HL-60/S4 treated with phorbol 12-myristate 13-acetate at 8.2 ng/mL for 4 days and 3 days (cell line): ENCODE results near the gene PRKAR1B.

Experiments used
- in situ Hi-C: fragments of 300-500 bp; cut with MboI; formaldehyde crosslinking; loops from 2 replicates; pipeline ENCODE4 v1.15.0; 2022; ENCODE audit warnings: low sequenced_read_pairs

The PRKAR1B gene

DNA sequence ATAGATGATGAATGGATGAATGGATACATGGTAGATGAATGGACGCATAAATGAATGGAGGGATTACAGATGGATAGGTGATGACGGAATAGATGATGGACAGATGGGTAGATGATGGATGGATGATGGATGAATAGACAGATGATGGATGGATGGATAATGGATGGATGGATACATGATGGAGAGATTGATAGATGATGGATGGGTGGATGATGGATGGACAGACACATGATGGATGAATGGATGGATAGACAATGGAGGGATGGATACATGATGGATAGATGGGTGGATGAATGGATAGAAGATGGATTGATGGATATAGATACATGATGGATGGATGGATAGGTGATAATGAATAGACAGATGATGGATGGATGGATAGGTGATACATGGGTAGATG, 198.6 kb downstream of the PRKAR1B start:
- in situ Hi-C loops: no loop called here

- in situ Hi-C loops: no loop called here
Observed at GRCh38 chr7:527723-528122, 199.4 kb downstream of the PRKAR1B start.

GRCh38 chr7:526460-527034, 200.5 kb downstream of the PRKAR1B start:
- in situ Hi-C loops: no loop called here

- in situ Hi-C loops: no loop called here
Observed at GRCh38 chr7:525740-526139, 201.3 kb downstream of the PRKAR1B start.

GRCh38 chr7:524800-525199, 202.3 kb downstream of the PRKAR1B start:
- in situ Hi-C loops: no loop called here

- in situ Hi-C loops: no loop called here
Observed at GRCh38 chr7:523347-524336, 203.4 kb downstream of the PRKAR1B start.

DNA sequence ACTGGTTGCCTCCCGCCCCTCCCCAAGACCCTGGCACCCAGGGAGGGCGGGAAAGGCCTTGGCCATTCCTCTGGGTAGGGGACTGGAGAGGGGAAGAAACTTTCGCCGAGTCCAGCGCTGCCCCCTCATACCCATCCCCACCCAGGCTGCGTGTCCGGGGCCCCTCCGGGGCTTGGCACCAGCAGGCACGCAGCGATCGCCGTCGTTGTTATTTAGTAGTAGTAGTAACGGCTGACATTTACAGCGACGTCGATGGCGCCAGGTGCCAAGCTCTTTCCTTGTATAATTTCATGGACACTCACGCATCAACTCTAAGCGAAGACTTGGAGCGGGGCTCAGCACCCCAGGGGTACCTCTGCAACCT, 204.1 kb downstream of the PRKAR1B start:
- in situ Hi-C loops: no loop called here

DNA sequence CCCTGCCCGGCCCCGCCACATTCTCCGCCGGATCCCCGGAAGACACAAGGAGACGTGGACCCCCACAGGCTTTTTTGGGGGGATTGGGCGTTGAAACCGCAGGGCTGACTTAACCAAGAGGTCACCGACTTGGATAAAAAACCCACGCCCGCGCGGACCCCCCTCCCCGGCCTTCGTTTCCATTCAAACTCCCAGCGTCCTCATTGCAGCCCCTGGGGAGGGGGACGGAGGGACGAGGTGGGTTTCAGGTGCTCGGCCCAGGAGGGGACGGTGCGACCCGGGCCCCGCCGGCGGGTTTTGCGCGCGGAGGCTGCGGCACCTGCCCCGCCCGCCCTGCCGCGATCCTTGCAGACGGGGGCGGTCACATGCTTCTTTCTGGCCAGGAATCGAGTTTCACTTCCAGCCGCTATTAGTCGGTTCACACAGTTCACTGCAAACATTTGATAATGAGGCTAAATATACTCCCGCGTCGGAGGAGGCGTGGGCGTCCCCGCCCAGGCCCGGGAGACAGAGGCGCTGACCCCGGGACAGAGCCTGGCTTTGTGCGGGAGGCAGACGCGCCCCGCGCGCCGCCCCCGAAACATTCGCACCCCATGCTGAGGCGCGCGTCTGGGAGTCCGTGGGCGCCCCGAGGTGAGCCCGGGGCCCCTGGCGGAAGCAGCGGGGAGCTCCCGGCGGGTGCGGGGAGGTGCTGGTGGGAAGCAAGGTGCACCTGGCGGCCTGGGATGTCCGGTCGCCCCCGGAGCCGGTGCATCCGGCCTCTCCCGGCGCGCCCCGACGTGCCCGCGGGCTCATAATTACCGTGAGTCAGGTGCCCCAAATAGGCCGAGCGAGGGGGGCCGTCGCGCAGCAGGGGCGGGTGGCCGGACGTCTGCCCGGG, 204.8 kb downstream of the PRKAR1B start:
- in situ Hi-C loops: no loop called here

DNA sequence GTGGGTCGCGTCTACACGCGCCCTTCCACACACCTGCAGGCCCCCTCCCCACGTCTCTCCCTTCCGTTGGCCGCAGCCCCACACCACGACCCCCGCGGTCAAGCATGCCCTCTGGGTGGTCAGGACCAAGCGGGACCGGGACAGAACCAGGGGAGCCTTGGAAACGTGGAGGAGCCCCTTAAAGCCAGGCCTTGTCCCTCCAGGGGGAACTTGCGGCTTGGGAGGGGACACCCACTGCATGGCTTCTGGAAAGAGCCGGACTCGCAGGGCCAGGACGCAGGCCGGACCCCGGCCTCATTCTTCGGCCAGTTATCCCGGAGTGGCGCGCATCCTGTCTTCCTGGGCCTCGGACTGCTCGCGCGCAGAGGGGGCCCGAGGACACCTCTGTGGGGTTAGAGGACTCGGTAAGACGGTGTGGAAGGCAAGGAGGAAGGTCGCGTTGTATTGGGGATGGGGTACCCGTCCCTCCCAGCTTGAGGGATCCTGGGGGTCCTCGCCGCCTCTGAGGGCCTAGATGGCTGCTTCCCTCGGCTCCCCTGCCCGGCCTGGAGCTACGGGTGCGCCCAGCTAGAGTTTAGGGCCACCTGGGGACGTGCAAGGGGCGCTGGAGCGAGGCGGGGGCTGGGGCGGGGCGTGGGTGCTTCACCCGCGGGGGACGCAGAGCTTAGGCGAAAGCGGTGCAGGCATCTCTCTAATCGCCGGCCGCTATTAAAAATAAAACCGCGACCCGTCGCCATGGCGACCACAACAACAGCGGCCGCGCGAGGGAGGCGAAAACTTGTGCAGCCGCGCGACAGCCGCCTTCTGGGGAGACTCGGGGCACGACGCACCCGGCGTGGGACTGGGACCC, 205.6 kb downstream of the PRKAR1B start:
- in situ Hi-C loops: no loop called here

DNA sequence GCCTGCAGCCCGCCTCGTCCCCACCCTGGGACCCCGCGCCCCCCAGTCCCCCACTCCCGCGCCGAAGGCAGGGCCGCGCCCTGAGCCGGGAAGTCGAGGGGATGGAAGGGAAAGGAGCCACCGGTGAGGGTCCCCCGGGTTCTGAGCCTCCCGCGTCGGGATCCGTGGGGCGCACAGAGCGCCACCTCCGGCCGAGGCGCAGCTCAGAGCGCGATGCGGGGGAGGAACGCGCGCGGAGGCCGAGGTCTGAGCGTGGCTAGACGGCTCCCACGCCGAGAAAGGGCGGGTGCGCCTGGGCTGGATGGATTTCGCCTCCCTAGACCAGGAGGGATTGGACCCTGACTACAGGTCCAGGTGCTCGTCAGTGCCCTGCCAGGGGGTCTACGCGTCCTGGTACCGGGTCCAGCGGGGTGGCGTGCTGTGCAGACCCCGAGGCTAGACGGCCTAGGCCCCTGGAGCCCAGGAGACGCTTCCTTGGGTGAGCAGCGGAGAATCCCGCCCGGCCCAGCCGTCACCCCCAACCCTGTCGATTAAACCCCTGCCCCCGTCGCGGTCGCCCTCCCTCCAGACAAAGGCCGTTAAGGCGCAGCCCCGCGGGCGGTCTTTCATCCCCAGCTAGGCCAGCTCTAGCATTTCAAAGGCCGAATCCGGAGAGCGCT, 206.4 kb downstream of the PRKAR1B start:
- in situ Hi-C loops: no loop called here

DNA sequence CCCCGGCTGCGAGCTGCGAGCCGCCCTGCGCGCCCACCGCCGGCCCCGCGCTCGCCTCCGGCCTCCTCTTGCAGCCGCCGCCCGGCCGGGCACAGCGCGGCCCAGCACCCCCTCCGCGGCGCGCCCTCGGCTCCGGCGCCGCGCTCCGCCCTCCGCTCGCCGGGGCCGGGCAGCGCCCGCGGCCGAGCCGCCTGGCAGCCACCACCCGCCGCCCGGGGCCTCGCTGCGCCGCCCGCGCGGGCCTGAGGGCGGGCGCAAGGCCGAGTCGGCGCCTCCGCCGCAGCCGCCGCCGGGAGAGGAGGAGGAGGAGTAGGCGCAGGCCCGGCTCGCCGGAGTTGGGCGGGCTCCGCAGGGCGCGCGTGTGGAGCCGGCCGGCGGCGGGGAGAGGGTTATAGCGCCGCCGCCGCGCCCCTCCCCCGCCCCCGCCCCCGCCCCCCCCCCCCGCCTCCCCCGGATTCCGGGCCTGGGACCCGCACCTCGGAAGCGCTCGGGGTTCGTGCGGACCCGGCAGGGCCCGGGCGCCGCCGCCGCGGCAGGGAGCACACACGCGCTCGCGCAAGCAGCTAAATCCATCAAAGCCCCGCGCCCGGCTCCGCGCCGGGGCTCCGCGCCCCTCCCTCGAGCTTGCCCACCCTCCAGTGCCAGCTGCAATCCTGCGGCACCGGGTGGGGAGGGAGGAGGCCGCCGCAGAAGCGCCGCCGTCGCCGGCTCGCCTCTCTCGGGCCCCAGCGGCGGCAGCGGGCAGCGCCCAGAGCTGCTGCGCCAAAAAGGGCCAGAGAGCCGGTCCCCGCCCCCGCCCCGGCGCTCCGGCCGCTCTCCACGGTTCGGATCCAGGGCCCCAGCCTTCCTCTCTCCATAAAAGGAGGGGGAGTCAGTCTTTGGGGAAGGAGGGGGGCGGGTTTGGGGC, 207.3 kb downstream of the PRKAR1B start, which contains the start of gene PDGFA:
PDGFA (minus strand) TSS at position 363 of the 907 bp plus-strand sequence. CDS start 845 bp downstream, outside the sequence.
- in situ Hi-C loops: no loop called here

- in situ Hi-C loops: no loop called here
Observed at GRCh38 chr7:518630-519483, 208.2 kb downstream of the PRKAR1B start.

DNA sequence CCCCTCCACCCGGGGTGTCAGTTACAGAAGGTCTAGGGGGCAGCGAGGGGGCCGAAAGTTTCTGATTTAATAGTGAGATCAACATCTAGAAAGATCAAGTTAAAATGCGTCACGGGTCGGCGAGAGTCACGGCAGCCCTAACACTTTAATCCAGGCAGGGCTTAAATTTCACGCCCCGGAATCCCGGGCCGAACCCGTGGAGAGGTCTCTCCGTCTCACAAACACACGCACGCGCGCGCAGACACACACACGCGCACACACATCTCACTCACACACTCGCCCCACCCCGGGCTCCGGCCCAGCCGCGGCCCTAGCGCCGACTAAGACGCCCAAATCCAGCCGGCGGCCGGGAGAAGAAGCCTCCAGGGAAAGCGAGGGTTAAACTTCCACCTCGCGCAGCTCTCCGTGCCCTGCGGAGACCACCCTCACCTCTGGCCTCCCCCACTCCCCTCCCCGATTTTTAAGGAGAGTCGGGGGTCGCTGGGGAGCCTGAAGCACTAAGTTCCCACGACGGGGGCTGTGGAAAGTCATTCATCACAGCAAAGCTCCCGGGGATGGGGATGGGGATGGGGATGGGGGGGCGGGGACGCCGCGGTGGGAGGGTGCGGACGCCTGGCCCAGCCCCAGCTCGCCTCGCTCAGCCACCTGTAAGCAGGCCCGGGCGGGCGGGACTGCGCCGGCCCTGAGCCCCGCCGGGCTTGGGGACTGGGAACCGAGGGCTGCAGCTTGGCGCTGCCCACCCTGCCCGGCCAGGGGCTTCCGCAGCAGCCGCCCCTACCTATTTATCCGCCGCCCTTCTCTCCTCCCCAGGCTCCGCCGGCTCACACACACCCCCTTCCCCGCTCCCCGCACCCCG, 209.1 kb downstream of the PRKAR1B start:
- in situ Hi-C loops: no loop called here

GRCh38 chr7:516606-517456, 210.2 kb downstream of the PRKAR1B start:
- in situ Hi-C loops: no loop called here

- in situ Hi-C loops: no loop called here
Observed at GRCh38 chr7:516216-516605, 210.9 kb downstream of the PRKAR1B start.

GRCh38 chr7:515628-516027, 211.5 kb downstream of the PRKAR1B start:
- in situ Hi-C loops: no loop called here
